Naive thymus-derived CD4-positive, alpha-beta T cell (primary cell): Measurements from ENCODE around the gene U2AF1. TPM values are rescaled to one million over a fixed set of nuclear protein-coding genes. Genes with fewer than 3 reads are reported as not detected.
A peak's percentile ranks its signal among the peaks of the same experiment; 100 is the strongest.
"Not testable (repeated sequence)": the region's sequence is repeated elsewhere in the genome, so short reads cannot be mapped to it uniquely, and the experiment has no call there.

Source experiments
- ATAC-seq: fragments of 150-1000 bp; cut with Tn5 transposase; 2 replicates; pipeline ENCODE4 v1.10.0; 2021; ENCODE audit warnings: mild to moderate bottlenecking, moderate library complexity
- CTCF ChIA-PET: fragments of 350-600 bp; sonication (Branson Sonifier 250); formaldehyde crosslinking; loops from one replicate; lab custom pipeline; 2021; ENCODE audit warnings: antibody characterized with exemption; lab: Charles Lee
- POLR2A ChIA-PET: fragments of 350-600 bp; sonication (Branson Sonifier 250); formaldehyde crosslinking; loops from one replicate; lab custom pipeline; 2021; ENCODE audit warnings: antibody characterized with exemption, inconsistent platforms; lab: Charles Lee
- DNase-seq, 9 donors: peaks; one replicate each; pipeline versions ENCODE4 v3.0.0 to v3.0.0-alpha.2; 2020 to 2022; ENCODE audit warnings: mixed read lengths in 1 of 9
- H3K27ac ChIP-seq: one replicate; pipeline ENCODE4 v1.7.0; 2013; ENCODE audit warnings: mild to moderate bottlenecking, low read depth, low read length, moderate library complexity
- H3K27me3 ChIP-seq, 2 donors: one replicate each; pipeline ENCODE4 v1.7.0; 2013; ENCODE audit warnings: low read length in 2 of 2, mild to moderate bottlenecking in 2 of 2, moderate library complexity in 2 of 2; ENCODE audit not compliant: control insufficient read depth in 2 of 2, insufficient read depth in 2 of 2
- H3K36me3 ChIP-seq, 3 experiments: 1 replicate in 2 of 3; 2 replicates in 1 of 3; pipeline ENCODE4 v1.7.0; 2013; ENCODE audit warnings: low read length in 3 of 3, mild to moderate bottlenecking in 3 of 3, moderate library complexity in 1 of 3; ENCODE audit not compliant: insufficient read depth in 3 of 3, control insufficient read depth in 2 of 3
- H3K4me1 ChIP-seq, 2 donors: one replicate each; pipeline ENCODE4 v1.7.0; 2013; ENCODE audit warnings: low read length in 2 of 2, mild to moderate bottlenecking in 2 of 2, moderate library complexity in 1 of 2; ENCODE audit not compliant: control insufficient read depth in 2 of 2, insufficient read depth in 2 of 2
- H3K4me3 ChIP-seq: 2 replicates; pipeline ENCODE4 v1.7.0; 2013; ENCODE audit warnings: mild to moderate bottlenecking, low read length
- H3K9me3 ChIP-seq, 3 experiments: 1 replicate in 2 of 3; 2 replicates in 1 of 3; pipeline ENCODE4 v1.7.0; 2013; ENCODE audit warnings: low read length in 3 of 3; ENCODE audit not compliant: control insufficient read depth in 2 of 3
- H3K27ac Mint-ChIP-seq, 9 donors: one replicate each; pipeline ENCODE4 v1.8.0; 2020 to 2022; ENCODE audit warnings: mixed read lengths in 9 of 9, mild to moderate bottlenecking in 8 of 9, moderate library complexity in 5 of 9, inconsistent platforms in 2 of 9
- H3K27me3 Mint-ChIP-seq, 5 donors: one replicate each; pipeline ENCODE4 v1.8.0; 2021 to 2022; ENCODE audit warnings: mixed read lengths in 5 of 5, mild to moderate bottlenecking in 1 of 5
- H3K36me3 Mint-ChIP-seq, 5 donors: one replicate each; pipeline ENCODE4 v1.8.0; 2020 to 2022; ENCODE audit warnings: mixed read lengths in 5 of 5, mild to moderate bottlenecking in 3 of 5, inconsistent platforms in 1 of 5
- H3K4me1 Mint-ChIP-seq, 7 donors: one replicate each; pipeline ENCODE4 v1.8.0; 2020 to 2022; ENCODE audit warnings: mixed read lengths in 7 of 7, mild to moderate bottlenecking in 3 of 7, inconsistent platforms in 1 of 7
- H3K4me3 Mint-ChIP-seq, 10 donors: one replicate each; pipeline ENCODE4 v1.8.0; 2020 to 2022; ENCODE audit warnings: mild to moderate bottlenecking in 10 of 10, mixed read lengths in 10 of 10, moderate library complexity in 6 of 10, inconsistent platforms in 2 of 10
- H3K9me3 Mint-ChIP-seq, 11 donors: one replicate each; pipeline ENCODE4 v1.8.0; 2020 to 2022; ENCODE audit warnings: mixed read lengths in 11 of 11, mild to moderate bottlenecking in 4 of 11, inconsistent platforms in 1 of 11, moderate library complexity in 1 of 11
- intact Hi-C, 2 donors: fragments of 100-400 bp; cut with micrococcal nuclease; formaldehyde crosslinking; loops; one replicate each; pipeline ENCODE4 v1.15.1; 2023
- polyA plus RNA-seq, 2 donors: library from polyadenylated mRNA; unstranded; fragments of 300-500 nt; fragmentation: Illumina TruSeq; gene quantifications; one replicate each; pipeline ENCODE4 v1.2.3, GENCODE V29; 2021
- total RNA-seq, 6 experiments: library from RNA in 5 of 6; stranded (reverse) in 5 of 6; gene quantifications; 1 replicate in 5 of 6; 2 replicates in 1 of 6; pipeline ENCODE4 v1.2.3 and lab custom pipeline; 2021 to 2026

U2AF1 gene
- total and polyA plus RNA-seq, 7 experiments from 2014 or later = 7.5 to 134 (median 76.0) TPM

GRCh38 chr21:43134520-43134919 lies 27.1 kb upstream of the U2AF1 start:
- not testable (repeated sequence) for H3K4me3 ChIP-seq

GRCh38 chr21:43130094-43130493 lies 22.7 kb upstream of the U2AF1 start:
- H3K27me3 Mint-ChIP-seq, H3K27ac Mint-ChIP-seq, intact Hi-C loops, H3K4me1 Mint-ChIP-seq, H3K36me3 Mint-ChIP-seq, H3K4me1 ChIP-seq, POLR2A ChIA-PET, H3K27me3 ChIP-seq, H3K4me3 Mint-ChIP-seq, H3K4me3 ChIP-seq, H3K27ac ChIP-seq, H3K9me3 Mint-ChIP-seq, ATAC-seq, CTCF ChIA-PET, H3K9me3 ChIP-seq, DNase-seq, H3K36me3 ChIP-seq: not testable (repeated sequence)

More at GRCh38 chr21:43134520-43134919, 27.1 kb upstream of the U2AF1 start:
- H3K4me1 Mint-ChIP-seq, H3K9me3 ChIP-seq, CTCF ChIA-PET, H3K27ac Mint-ChIP-seq, intact Hi-C loops, POLR2A ChIA-PET, H3K27ac ChIP-seq, DNase-seq, H3K27me3 Mint-ChIP-seq, H3K27me3 ChIP-seq, H3K36me3 Mint-ChIP-seq, H3K4me3 Mint-ChIP-seq, H3K36me3 ChIP-seq, ATAC-seq, H3K4me1 ChIP-seq, H3K9me3 Mint-ChIP-seq: not testable (repeated sequence)

GRCh38 chr21:43115956-43116355 lies 8.6 kb upstream of the U2AF1 start:
- H3K4me1 ChIP-seq, H3K4me3 Mint-ChIP-seq, CTCF ChIA-PET, H3K27ac Mint-ChIP-seq, H3K27me3 Mint-ChIP-seq, H3K4me1 Mint-ChIP-seq, DNase-seq, H3K27me3 ChIP-seq, H3K27ac ChIP-seq, ATAC-seq, POLR2A ChIA-PET, H3K4me3 ChIP-seq, H3K36me3 Mint-ChIP-seq, intact Hi-C loops, H3K9me3 ChIP-seq, H3K9me3 Mint-ChIP-seq, H3K36me3 ChIP-seq: not testable (repeated sequence)

GRCh38 chr21:43114483-43114882 lies 7.1 kb upstream of the U2AF1 start:
- H3K4me3 ChIP-seq, intact Hi-C loops, DNase-seq, H3K9me3 ChIP-seq, H3K27me3 Mint-ChIP-seq, H3K36me3 Mint-ChIP-seq, H3K4me1 ChIP-seq, ATAC-seq, H3K27me3 ChIP-seq, H3K9me3 Mint-ChIP-seq, POLR2A ChIA-PET, H3K36me3 ChIP-seq, H3K4me1 Mint-ChIP-seq, H3K27ac Mint-ChIP-seq, H3K4me3 Mint-ChIP-seq, H3K27ac ChIP-seq, CTCF ChIA-PET: not testable (repeated sequence)

GRCh38 chr21:43109006-43109405 lies 1.6 kb upstream of the U2AF1 start:
- H3K9me3 Mint-ChIP-seq, H3K36me3 Mint-ChIP-seq, CTCF ChIA-PET, H3K36me3 ChIP-seq, intact Hi-C loops, H3K4me1 Mint-ChIP-seq, H3K4me3 Mint-ChIP-seq, H3K4me3 ChIP-seq, H3K9me3 ChIP-seq, H3K4me1 ChIP-seq, H3K27me3 Mint-ChIP-seq, DNase-seq, POLR2A ChIA-PET, H3K27ac ChIP-seq, H3K27me3 ChIP-seq, H3K27ac Mint-ChIP-seq: not testable (repeated sequence)
- ATAC-seq = peak; percentile 33

- H3K36me3 ChIP-seq, intact Hi-C loops, H3K9me3 Mint-ChIP-seq, H3K27ac Mint-ChIP-seq, DNase-seq, H3K9me3 ChIP-seq, H3K4me1 Mint-ChIP-seq, H3K27me3 Mint-ChIP-seq, H3K4me3 Mint-ChIP-seq, H3K4me3 ChIP-seq, H3K27me3 ChIP-seq, H3K4me1 ChIP-seq, POLR2A ChIA-PET, H3K36me3 Mint-ChIP-seq, H3K27ac ChIP-seq, CTCF ChIA-PET, ATAC-seq: not testable (repeated sequence)
Measured at GRCh38 chr21:43108177-43108576, 807 bp upstream of the U2AF1 start.

- intact Hi-C loops, H3K27ac ChIP-seq, H3K27ac Mint-ChIP-seq, H3K9me3 Mint-ChIP-seq, CTCF ChIA-PET, H3K4me1 ChIP-seq, H3K4me3 Mint-ChIP-seq, H3K4me1 Mint-ChIP-seq, DNase-seq, POLR2A ChIA-PET, H3K36me3 Mint-ChIP-seq, H3K27me3 ChIP-seq, H3K36me3 ChIP-seq, H3K4me3 ChIP-seq, H3K27me3 Mint-ChIP-seq, H3K9me3 ChIP-seq: not testable (repeated sequence)
- peak; percentile 34 for ATAC-seq
Measured at GRCh38 chr21:43107794-43108137, 396 bp upstream of the U2AF1 start.
